Mucosa of descending colon (tissue), 3 donors: Measurements from ENCODE around the gene MS4A2. TPM values are rescaled to one million over a fixed set of nuclear protein-coding genes. Genes with fewer than 3 reads are reported as not detected.
"Not testable (repeated sequence)": the region's sequence is repeated elsewhere in the genome, so short reads cannot be mapped to it uniquely, and the experiment has no call there.

ENCODE experiments used
- ATAC-seq: fragments of 200-7000 bp; cut with Tn5 transposase; one replicate; pipeline ENCODE4 v1.9.1; 2020; ENCODE audit warnings: mild to moderate bottlenecking, moderate library complexity
- DNase-seq, 3 donors: peaks; one replicate each; pipeline ENCODE4 v3.0.0-alpha.2; 2020
- H3K36me3 ChIP-seq: fragments of 200-600 bp; one replicate; pipeline ENCODE4 v1.8.0; 2021; ENCODE audit warnings: low read depth, mild to moderate bottlenecking
- H3K4me1 ChIP-seq: fragments of 200-600 bp; one replicate; pipeline ENCODE4 v1.8.0; 2021; ENCODE audit warnings: low read depth, mild to moderate bottlenecking
- H3K4me3 ChIP-seq: fragments of 200-600 bp; one replicate; pipeline ENCODE4 v1.8.0; 2021; ENCODE audit warnings: mild to moderate bottlenecking
- H3K9me3 ChIP-seq: fragments of 200-600 bp; one replicate; pipeline ENCODE4 v1.8.0; 2021; ENCODE audit warnings: mild to moderate bottlenecking
- CTCF ChIP-seq: fragments of 200-600 bp; IDR thresholded peaks from one replicate; pipeline ENCODE4 v1.8.0; 2022; ENCODE audit warnings: antibody characterized with exemption, mild to moderate bottlenecking
- intact Hi-C, 2 donors: fragments of 100-400 bp; cut with DNase I in 1 of 2; cut with micrococcal nuclease in 1 of 2; formaldehyde crosslinking; loops; one replicate each; pipeline versions ENCODE4 v1.11.0 to v1.11.1; 2022; cut with DNase I, micrococcal nuclease
- total RNA-seq, 3 donors: library from RNA; stranded (reverse); fragmentation: NEBNext Ultra II Directional in 2 of 3; extraction: Animal tissue kit (Norgen Biotek cat#: 25700) in 2 of 3; gene quantifications; one replicate each; pipeline versions ENCODE4 v1.2.1 to v1.2.4, GENCODE V29; 2021 to 2023
- donor health status: DM: no; HTN: no; CAD: no; lungs with moderate emphysema.
- donor health status: DM: no; HTN: no; CAD: no.
- donor health status: DM: no; HTN: yes; CAD: no.

MS4A2 gene
- total RNA-seq, 3 donors from 2014 or later: 0.90 to 4.1 (median 3.5) TPM

- H3K4me1 ChIP-seq: no peaks in the 10 kb centered on the region
- H3K4me3 ChIP-seq: no peak overlapping the region
- DNase-seq (no peak), ATAC-seq (no peak)
- intact Hi-C loops: no loop called here
- no peak for TF ChIP-seq CTCF
- no peaks in the 10 kb centered on the region for H3K9me3 ChIP-seq
- no peaks in the 10 kb centered on the region for H3K36me3 ChIP-seq
Observed at GRCh38 chr11:60059521-60060240, 28.8 kb upstream of the MS4A2 start.

GRCh38 chr11:60064111-60064510, 24.4 kb upstream of the MS4A2 start:
- TF ChIP-seq CTCF: no peak
- H3K9me3 ChIP-seq: no peaks in the 10 kb centered on the region
- no peak for DNase-seq
- intact Hi-C loops: no loop called here
- no peak for ATAC-seq
- no peaks in the 10 kb centered on the region for H3K36me3 ChIP-seq
- H3K4me3 ChIP-seq: no peak overlapping the region
- H3K4me1 ChIP-seq: no peaks in the 10 kb centered on the region

GRCh38 chr11:60065801-60066200, 22.7 kb upstream of the MS4A2 start:
- H3K4me1 ChIP-seq: no peaks in the 10 kb centered on the region
- H3K9me3 ChIP-seq: no peaks in the 10 kb centered on the region
- no peak for TF ChIP-seq CTCF
- no peak overlapping the region for H3K4me3 ChIP-seq
- no peaks in the 10 kb centered on the region for H3K36me3 ChIP-seq
- intact Hi-C loops: no loop called here
- no peak for ATAC-seq
- DNase-seq: no peak

GRCh38 chr11:60069450-60069849, 19.0 kb upstream of the MS4A2 start:
- H3K9me3 ChIP-seq: no peaks in the 10 kb centered on the region
- no peak for TF ChIP-seq CTCF
- intact Hi-C loops: no loop called here
- ATAC-seq (no peak), DNase-seq (no peak)
- no peak overlapping the region for H3K4me3 ChIP-seq
- H3K36me3 ChIP-seq: no peaks in the 10 kb centered on the region
- no peaks in the 10 kb centered on the region for H3K4me1 ChIP-seq

GRCh38 chr11:60071644-60072043, 16.8 kb upstream of the MS4A2 start:
- H3K4me1 ChIP-seq, H3K4me3 ChIP-seq, DNase-seq, H3K9me3 ChIP-seq, H3K36me3 ChIP-seq, ATAC-seq, intact Hi-C loops: not testable (repeated sequence)

- intact Hi-C loops: no loop called here
- H3K4me3 ChIP-seq: no peak overlapping the region
- DNase-seq (no peak), ATAC-seq (no peak)
- no peak for TF ChIP-seq CTCF
- no peaks in the 10 kb centered on the region for H3K36me3 ChIP-seq
- H3K9me3 ChIP-seq: peaks cover 5% of the 10 kb centered on the region
- H3K4me1 ChIP-seq: no peaks in the 10 kb centered on the region
Observed at GRCh38 chr11:60077216-60077817, 11.1 kb upstream of the MS4A2 start.
